Dedifferentiated amniotic fluid mesenchymal stem cell (primary cell): ENCODE results near the gene TRIML1.
"Not testable (repeated sequence)": the region's sequence is repeated elsewhere in the genome, so short reads cannot be mapped to it uniquely, and the experiment has no call there.

ENCODE experiments used
- DNase-seq: peaks from one replicate; pipeline ENCODE4 v3.0.0-alpha.2; 2016; ENCODE audit errors: extremely low spot score

TRIML1 gene

DNA sequence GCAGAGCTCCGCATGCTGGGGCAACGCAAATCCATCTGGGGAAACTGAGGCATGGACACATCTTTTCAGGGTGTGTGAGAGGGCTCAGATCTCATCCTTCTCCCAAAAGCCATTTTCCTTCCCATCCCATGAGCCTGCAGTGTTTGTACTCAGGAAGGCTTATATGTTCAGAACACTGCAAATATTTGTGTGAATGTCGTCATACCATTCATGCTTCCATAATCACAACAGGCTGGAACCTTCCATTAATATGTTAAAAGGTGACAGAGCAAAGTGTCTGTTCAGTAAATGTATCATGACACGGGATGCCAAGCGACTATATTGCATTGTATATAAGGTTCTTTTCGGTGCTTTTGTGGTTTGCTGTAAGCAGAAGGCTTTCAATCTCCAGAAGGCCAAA lies 8.5 kb downstream of the TRIML1 start:
- no peak for DNase-seq

DNA sequence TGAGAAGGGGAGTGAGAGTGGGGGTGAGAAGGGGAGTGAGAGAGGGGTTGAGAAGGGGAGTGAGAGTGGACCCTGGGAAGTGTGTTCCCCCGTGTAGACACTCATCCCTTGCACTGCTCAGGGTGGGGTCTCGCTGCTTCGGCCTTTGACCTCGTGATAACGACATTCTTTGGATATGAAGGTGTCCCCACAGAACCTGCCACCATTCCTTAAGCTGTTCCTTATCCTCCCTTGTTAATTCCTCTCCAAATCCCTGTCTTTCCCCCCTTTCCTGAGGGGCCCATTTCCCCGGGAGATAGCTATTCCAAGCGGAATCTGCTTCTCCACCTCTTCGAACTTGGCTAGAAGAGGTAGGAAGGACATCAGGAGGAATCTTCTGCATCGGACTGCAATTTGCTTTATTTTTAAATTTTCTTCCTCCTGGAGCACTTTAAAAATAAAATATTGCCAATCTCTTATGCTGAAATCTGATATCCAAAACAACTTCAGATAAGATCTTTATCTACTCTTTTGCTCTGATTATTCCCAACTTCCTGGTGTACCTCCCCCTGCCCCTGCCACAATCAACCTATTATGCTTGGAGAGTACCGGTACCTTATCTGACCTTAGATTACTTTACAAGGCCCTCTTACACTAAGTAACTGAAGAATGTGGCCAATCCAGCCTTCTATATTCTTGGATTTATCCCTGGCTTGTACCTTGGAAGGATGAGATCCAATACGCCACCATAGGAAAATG lies 15.6 kb downstream of the TRIML1 start:
- DNase-seq = no peak

DNA sequence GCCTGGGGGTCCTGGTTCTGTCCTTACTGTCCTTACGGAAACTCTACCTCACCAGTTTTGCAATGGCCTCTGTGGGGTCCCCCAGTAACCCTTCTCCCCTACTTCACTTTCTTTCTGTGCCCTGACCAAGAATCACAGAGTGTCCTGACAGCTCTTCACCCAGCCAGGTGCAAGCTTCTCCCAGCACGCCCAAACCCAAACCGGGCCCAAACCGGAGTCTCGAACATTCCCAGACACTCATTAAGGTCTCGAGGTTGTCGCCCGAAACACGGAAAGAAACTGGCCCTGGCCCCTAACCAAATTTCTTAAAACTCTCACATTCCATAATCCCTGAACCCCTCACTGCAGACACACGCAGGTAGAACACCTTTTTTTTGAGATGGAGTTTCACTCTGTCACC lies 19.1 kb downstream of the TRIML1 start:
- DNase-seq = no peak

DNA sequence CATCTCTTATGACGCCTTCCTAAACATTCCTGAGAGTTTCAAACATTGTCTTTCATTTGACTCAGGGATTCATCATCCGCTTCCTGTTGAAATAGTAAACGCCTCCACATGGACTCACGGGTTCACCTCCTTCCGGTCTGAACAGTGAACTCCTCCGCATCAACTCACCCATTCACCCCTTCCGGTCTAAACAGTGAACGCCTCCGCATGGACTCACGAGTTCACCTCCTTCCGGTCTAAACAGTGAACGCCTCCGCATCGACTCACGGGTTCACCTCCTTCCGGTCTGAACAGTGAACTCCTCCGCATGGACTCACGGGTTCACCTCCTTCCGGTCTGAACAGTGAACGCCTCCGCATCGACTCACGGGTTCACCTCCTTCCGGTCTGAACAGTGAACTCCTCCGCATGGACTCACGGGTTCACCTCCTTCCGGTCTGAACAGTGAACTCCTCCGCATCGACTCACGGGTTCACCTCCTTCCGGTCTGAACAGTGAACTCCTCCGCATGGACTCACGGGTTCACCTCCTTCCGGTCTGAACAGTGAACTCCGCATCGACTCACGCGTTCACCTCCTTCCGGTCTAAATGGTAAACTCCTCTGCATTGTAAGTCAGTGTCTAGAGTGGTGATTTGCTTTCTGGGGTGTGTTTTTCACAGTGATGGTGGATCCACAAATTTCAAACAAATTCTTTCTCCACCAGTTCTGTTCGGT lies 20.4 kb downstream of the TRIML1 start:
- not testable (repeated sequence) for DNase-seq

DNA sequence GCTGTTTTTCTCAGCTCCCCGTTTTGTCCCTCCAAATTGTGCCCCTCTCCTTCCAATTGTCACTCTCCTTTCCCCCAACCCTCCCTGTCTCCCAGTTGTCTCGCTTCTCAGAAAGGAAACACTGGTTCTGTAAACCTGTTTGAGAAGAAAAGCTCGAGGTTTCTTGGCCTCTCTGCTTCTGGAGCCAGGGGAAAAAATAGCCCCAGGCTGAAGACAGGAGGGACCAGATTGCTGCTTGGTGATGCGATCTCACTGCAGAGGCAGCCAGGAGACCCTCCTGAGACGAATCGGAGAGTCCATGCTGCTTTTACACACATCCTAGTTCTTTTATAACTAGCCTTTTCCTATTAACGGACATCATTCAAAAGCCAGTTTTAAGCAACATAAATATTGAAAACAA lies 21.2 kb downstream of the TRIML1 start:
- no peak for DNase-seq

DNA sequence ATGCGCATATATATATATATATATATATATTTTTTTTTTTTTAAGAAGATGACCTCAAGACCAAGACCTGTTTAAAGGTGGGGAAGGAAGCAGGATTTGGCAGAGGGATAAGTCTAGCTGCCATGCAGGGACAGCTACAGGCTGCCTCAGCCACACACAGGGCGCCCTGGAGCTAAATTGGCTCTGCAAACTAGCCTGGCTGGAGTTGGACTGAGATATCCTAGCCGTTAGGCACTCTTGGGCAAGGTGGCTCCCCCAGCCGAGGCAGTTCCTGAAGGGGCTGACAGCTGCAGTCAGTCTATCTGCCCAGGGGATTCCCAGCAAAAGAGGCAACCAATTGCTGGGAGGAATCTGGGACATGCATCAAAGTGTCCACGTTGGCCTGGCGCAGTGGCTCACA lies 21.9 kb downstream of the TRIML1 start:
- no peak for DNase-seq

DNA sequence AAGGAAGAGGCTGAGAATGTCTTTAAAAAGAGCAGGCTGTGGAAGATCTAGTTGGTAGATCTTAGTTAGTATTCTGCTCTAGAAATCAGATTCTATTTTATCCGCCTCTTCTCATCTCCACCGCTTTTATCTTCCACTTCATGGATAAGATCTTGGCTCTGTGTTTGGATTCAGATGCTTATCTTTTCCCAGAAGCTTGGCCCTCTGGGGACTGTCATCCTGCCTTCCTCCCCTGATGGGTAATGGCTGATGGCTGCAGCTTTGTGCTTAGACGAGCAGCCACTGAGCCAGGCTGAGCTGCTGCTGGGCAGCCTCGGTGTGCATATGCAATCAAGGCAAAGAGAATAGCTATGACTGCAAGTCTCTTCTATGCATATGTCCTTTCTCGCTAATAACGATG lies 23.5 kb downstream of the TRIML1 start:
- no peak for DNase-seq

DNA sequence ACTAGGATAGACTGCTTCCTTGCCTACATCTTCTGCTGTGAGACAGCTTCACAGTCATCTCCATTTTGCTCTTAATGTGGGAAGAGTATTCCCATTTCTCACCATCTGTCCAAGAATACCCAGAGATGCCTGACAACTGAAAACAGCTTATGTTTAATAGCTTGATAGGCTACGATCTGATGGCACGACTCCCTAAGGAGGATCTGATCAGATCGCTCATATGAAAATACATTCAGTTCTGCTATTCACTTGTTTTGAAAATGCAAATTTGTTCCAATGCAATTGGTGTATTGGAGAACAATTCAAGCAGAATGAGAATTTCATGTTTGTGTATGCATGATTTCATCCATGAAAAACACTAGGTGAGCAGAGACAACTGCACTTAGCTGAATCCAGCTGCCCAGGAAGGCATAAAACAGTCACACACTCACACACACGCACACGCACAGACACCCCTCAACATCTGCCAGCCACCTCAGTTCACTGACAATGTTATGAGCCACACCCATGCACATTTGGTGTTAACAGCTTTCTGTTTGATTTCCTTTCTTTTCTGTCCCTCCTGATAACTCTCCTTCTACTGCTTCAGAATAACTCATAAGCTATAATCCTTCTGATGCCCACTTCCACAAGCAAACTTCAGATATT lies 29.6 kb downstream of the TRIML1 start:
- DNase-seq = no peak

DNA sequence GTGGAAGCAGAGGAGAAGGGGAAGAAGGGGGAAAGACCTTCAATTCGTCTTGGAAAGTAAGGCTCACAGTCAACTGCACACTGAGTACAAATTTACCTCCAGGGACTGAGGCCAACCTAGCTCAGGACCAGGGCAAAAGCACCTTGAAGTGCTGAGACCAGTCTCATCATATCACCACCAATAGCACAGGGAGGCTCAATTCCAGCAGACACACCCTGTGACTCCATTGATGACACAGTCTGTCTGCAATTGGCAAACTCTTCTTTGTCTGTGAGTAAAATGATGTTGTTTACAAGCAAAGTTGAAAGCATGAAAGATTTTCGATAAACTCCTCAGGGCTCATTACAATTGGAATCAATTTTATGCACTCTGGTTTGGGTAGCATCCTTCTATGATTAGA lies 32.3 kb downstream of the TRIML1 start:
- no peak for DNase-seq

DNA sequence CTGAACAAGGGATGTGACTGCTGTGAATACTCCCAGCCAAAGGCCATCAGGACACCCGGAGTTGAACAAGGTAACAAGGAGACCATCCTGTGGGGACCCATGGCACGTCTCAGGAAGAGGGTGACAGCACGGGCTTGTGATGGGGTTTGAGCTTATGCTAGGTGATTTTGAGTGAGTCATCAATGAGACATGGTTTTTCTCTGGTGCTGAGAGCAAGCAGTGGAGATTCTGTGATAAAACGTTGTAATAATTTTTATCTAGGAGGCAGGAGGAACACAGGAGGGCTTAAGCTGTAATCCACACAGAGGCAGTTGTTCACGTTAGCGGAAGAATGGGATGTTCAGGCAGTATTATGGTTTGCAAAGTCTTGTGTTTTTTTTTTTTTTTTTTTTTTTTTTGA lies 36.0 kb downstream of the TRIML1 start:
- DNase-seq = no peak

DNA sequence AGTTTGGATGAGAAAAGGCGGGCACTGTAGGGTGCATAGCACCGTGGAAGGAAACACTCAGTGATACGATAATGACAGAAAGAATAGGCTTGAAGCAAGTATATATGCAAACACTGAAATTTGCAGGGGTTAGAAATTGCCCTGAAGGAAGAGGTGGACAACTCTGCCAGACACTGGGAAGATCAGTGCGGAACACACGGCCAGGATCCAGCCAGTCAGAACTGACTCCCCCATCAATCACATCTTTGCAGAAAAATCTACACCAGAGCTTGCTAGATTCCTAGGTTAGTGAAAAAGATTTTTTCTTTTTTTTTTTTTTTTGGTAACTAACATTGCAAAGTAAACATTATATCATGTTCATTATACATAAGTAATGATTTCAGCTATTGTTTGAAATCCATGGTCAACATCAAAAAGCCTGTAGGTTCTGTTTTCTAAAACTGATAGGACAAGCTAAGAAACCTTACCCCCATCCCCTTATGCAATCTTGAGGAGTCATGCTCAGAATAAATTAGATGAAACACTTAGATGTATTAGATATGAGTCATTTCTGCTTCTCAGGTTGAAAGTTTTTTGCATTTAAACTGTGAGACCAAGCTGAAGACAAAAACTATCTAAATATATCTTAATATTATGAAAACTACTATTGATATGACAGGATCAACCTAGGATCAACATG lies 38.9 kb downstream of the TRIML1 start:
- no peak for DNase-seq

DNA sequence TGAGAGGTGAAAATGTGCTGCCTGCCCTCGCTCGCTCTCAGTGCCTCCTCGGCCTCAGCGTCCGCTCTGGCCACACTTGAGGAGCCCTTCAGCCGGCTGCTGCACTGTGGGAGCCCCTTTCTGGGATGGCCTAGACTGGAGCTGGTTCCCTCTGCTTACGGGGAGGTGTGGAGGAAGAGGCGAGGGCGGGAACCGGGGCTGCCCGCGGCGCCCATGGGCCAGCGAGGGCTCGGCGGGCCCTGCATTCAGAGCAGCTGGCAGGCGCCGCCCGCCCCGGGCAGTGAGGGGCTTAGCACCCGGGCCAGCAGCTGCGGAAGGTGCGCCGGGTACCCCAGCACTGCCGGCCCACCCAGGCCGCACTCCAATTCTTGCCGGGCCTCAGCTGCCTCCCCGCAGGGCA lies 39.6 kb downstream of the TRIML1 start:
- no peak for DNase-seq

DNA sequence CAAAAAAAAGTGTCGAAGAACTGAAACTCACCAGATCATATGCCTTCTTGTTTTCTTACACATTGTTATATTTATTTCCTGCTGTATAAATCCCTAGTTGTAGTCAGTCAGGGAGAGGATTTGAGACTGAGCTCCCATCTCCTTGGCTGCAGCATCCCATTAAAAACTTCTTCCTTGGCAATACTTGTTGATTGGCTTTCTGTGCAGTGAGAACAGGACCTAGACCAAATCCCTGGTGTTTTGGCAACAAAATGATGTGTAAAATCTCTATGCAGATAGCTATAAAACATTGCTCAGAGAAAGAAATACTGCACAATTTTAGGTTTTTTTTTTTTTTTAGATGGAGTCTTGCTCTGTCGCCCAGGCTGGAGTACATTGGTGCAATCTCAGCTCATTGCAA lies 47.9 kb downstream of the TRIML1 start:
- no peak for DNase-seq

DNA sequence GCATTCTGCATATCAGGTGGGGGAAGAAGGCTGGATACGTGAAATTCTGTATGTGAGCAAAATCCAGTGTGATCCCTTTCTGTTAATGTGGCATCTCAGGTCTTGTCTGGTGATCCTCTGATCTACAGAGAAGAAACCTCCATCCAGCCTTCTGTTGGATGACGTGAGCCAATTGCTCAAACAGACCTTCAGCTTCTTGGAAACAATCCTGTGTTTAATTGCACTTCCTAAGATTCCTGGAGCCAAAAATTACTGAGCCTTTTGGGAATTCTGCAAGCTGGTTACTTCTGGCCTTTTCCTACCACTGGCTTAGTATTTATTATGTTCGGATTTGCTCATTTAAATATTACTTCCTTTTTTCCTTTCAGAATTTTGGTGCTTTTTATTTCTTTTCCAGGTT lies 51.2 kb downstream of the TRIML1 start:
- DNase-seq = no peak

DNA sequence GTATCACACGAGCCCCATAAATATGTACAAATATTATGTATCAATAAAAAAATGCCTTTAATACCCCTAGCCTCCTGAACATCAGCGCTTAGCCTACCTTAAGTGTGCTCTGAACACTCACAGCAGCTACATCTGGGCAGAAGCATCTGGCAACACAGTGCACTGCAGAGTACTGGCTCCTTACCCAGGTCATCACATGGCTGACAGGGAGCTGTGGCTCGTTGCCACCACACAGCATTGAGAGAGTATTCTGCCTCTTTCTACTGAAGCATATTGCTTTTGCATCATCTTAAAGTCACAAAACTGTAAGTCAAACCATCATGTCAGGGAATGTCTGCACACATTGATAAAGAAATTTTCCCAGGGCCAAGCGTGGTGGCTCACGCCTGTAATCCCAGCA lies 55.2 kb downstream of the TRIML1 start:
- DNase-seq = no peak

DNA sequence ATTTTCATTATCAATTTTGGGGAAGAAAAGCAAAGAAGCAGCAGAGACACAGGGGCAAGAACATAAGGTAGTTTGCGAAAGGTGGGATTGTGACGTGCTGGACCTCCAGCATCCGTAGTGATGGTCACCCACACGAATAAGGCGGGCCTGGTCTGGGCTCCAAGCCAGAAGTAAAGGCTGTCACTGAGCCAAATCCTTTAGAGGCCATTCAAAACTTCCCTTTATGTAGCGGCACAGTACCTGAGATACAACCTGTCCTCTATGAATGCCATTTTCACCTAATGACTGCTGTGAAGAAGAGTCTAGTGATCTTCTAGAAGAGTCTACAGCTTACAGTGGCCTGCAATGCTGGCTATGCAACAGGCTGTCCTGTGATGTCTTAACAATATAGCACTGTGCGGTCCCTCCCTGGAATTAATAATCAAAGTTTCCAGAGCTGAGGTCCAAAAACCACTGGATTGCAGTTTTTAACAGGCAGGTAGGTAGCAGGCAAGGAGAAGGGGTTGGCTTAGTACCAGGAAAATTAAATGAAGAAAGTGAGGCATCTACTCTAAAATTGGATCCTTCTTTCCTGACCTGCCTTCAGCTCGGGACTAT lies 56.2 kb downstream of the TRIML1 start:
- no peak for DNase-seq

DNA sequence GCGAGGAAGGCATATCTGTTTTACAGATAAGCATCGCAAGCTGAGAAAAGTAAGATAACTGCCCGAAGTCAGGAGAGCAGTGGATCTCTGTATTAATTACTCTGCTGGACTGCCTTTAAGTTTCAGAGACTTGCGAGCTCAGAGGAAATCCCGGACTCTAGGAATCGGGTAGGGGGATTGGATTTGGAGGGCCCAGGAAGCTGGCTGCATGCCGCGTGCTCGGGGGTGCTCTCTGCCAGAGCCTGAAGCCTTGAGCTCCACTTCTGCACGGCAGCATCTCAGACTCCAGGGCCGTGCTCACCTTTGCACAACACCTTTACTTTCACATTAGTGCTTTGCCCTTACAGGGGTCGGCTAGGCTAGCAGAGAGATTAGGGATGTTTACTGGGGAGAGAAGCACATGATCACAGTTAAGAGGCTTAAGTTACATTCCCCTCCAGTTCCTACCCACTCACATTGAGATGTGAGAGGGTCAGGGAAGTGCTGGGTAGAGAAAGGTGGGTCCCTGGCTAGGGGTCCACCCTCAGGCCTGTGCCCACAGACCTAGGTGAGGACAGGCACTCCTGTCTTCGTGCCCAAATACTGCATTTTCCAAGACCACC lies 57.0 kb downstream of the TRIML1 start:
- no peak for DNase-seq
